GM19468 (cell line): ENCODE measurements around the gene PAPPA.

Source experiments
- ATAC-seq: cut with Tn5 transposase; IDR thresholded peaks from one replicate; pipeline ENCODE4 v1.9.1; 2021; ENCODE audit warnings: mild to moderate bottlenecking, moderate library complexity, moderate number of reproducible peaks; ENCODE audit not compliant: unreplicated experiment; ENCODE audit errors: extremely low read depth

PAPPA gene

DNA sequence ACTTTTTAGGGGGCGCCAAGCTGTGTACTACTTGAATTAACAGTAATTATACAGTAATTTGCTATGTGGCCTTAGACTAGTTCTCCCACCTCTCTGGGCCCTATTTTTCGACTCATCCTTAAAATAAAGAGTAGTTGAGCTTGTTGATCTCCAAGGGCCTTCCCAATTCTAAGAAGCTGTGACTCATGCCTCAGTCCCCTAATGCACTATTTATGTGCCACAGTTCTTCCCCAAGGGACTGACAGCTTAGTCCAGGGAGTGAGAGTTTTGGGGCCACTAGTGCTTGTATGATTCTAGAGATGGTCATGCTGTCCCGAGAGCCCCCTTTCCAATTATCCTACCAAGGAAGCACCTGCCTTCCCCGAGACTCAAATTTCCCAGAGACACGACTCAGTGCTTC is 149.7 kb downstream of the PAPPA start:
- no peak for ATAC-seq

GRCh38 chr9:116303886-116304538 is 150.4 kb downstream of the PAPPA start:
- ATAC-seq = no peak

- ATAC-seq = no peak
Observed at GRCh38 chr9:116304761-116305160, 151.2 kb downstream of the PAPPA start.

DNA sequence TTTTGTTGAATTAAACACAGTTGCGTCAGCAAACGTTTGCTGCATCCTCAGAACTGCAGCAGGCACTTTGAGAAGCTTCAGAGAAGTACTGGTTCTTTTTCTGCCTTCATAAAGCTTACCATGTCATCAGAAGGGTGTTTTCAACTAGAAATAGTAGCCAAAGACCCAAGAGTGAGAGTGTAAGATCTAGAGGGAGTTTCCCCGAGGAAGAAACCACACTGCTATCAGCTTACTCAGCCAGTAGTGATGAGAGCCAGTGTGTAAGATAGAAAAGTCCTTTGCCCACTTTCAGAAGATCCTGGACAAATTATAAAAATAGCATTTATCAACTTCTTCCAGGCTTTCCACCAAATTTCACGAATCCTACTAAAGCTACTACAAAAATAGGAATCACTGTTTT is 154.5 kb downstream of the PAPPA start:
- ATAC-seq = no peak

DNA sequence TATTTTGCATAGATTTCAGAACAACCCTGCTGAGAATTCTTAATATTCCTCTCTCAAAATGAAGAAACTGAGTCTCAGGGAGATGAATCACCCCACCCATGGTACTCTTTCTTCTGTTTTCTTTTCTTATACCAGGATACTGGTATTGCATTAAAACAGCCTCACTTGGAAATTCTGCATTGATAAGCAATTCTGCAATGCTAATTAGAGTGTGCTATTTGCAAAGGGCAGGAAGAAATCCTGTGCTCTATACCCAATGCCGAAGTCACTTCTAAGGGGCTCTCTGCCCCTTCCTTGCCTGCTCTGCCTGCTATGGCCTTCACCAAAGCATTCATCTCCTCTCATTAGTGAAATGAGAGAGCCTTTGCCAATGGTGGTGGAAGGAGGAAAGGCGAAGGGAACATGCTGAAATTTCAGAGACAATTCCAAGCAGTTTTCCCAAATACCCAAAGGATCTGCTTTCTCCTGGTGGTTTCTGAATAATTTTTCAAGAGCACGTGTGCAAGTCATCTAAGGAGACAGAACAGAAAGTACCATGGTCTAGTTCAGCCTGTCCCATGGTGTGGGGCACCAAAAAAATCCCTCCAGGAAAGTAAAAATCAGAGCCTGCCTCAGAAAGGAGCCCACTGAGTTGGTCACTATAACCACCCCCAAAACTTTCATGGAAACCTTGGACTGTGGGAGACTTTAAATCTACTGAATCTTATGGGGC is 156.5 kb downstream of the PAPPA start:
- no peak for ATAC-seq

DNA sequence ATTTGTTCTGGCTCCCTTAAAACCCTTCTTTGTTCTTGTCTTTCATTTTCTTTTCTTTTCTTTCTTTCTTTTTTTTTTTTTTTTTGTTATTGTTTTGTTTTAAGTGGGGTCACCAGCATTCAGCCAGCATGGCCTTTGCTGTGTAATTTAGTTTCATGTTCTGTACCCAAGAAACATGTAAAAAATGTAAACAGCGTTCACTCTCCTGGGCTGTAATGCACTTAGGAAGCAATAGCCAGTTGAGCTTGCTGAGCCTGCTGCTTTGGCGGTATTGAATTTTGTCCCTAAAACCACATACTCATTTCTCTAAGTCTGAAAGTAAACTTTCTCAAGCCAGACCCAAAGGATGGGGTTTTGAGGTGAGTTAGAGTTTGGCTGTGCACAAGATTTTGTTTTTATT is 158.6 kb downstream of the PAPPA start:
- ATAC-seq = no peak

GRCh38 chr9:116313638-116314037 is 160.0 kb downstream of the PAPPA start:
- no peak for ATAC-seq

- no peak for ATAC-seq
Observed at GRCh38 chr9:116316246-116316645, 162.7 kb downstream of the PAPPA start.

GRCh38 chr9:116317503-116317902 is 163.9 kb downstream of the PAPPA start:
- no peak for ATAC-seq

DNA sequence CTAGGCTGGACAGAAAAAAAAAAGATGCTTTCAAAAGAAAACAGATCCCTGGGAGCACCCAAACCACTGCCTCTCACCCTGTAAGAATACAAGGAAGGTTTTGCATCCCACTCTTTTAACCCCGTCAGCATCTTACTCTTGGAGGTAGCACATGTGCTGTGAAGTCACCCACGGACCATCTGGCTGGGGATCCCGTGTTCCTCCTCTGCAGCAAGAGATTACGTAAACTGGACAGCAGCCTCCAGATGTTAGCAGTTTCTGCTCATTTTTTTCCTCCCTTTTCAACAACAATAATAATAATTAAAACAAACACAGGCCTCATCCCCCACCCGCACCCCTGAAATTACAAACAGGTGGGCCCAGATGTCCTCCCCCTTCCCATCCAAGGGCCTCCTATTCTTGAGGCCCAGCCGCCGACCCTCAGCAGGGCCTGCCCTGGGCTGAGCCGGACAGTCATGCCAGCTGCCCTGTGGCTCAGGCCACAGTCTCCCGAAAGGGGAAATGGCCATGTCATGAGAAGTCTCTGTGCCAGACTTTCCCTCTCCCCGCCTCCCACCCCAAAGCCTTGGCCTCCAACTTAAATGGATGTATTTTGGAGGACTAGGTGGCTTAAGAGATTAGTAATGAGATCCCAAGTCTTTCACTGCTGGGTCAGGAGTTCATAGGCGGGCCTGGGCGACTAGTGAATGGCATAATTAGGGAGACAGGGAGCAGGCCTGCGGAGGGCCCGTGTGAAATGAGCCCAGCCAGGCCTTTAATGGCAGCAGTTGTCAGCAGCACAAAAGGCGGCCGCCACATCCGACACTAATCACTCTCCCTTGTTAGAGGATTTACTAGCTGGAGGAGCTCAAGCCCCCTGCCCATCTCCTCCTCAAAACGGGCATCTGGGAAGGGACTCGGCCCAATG is 165.1 kb downstream of the PAPPA start:
- no peak for ATAC-seq

DNA sequence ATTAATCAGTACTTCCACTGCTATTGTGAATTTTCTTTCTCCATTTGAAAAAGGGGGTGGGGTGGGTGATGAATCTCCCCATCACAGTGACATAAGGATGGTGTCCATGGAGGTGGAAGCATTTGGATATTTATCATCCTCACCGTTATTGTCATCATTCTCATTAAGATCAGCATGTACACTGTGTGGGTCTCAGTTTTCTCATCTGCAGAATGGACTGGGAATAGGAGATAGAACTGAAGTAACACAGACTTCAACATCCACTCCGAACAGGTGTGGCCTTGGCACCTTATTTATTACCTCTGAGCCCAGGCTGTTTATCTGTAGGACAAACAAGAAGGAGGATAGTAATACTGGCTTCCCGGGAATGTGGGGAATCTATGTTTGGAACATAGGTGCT is 165.9 kb downstream of the PAPPA start:
- ATAC-seq = no peak

DNA sequence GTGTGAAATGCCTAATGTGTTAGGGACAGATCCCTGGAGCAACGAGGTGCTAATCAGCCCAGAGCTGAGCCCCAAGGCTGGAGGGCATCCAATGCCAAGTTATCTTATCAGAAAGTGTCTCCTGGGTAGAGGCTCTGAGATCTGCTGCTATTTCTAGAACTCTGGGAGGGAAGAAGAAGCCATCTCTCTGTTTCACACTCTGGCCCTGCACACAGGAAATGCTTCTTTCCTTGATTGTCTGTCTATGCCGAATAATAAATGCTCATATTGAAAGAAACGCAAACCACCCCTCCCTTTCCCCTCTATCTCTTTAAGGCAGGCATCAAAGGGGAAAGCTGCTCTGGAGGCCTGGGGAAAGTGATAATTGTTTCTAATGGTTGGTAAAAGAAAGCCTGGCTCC is 166.7 kb downstream of the PAPPA start:
- no peak for ATAC-seq

DNA sequence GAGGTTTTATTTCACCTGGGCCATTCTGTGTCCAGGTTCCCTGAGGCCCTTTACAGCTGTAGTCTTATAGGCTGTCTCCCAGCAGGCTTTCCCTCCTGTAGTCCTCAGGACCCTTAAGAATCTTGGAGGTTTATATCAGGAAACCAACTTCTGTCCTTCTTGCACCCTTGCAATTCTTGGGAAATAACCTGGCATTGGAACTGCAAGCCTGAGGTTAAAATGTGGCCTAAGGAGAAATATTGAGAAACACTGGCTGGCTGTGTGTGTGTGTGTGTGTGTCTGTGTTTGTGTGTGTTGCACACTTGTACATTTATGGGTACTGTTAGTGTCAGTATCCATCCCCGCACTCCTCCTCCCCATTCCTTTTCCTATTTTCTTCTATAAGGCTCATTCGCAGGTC is 168.9 kb downstream of the PAPPA start:
- ATAC-seq = no peak

DNA sequence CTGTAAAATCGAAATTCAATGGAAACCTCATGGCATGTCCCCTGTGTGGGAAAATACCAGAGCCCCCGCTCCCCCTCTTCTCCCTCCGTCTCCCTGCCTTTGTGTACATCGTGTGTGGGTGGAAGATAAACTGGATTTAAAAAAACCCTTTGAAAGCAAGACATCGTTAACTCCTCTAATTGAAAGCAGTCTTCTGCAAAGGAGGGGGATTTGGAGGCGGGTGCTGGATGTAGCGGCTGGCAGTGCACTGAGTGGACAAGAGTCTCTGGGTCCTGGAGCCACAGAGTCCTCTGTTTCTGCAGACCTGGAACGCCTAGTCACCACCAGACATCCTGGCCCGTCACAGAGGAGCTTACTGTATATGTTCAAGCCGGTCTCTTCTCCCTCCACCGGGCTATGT is 169.4 kb downstream of the PAPPA start:
- no peak for ATAC-seq

DNA sequence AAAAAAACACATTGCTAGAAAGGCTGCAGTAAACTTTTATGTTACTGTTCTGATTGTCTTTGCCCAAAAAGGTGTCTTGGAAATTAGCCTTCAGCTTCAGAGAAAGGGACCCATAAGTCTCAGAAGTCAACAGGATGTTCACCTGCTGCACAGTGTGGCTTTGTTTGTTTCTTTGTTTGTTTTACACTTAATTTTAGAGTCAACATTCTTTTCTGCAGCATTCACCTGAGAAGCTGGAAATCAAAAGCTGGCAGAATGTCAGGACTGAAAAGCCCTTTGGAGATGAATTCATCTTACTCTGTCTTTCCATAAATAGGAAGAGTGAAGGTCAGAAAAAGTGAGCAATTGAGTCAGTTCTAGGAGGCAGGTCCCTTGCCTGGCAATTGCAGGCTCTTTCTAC is 170.0 kb downstream of the PAPPA start:
- ATAC-seq = no peak

DNA sequence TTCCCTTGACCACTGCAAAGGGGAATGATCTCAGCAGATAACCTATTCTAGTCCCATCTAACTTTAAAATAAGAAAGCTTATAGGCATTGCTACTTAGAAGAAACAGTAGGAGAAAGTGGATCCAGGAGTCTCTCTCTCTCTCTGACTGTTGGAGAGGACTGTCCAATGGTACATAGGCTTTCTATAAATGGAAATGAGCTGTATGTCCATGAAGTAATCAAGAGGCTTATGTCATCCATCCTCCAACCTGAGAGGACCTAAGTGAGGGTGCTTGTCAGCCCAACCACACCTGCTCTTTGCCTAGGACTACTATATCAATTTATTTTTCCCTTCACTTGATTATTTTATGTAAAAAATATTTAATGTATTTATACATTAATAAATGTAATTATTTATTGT is 172.3 kb downstream of the PAPPA start:
- no peak for ATAC-seq

- ATAC-seq = no peak
Observed at GRCh38 chr9:116327701-116328405, 174.3 kb downstream of the PAPPA start.

- no peak for ATAC-seq
Observed at GRCh38 chr9:116329470-116329869, 175.9 kb downstream of the PAPPA start.

DNA sequence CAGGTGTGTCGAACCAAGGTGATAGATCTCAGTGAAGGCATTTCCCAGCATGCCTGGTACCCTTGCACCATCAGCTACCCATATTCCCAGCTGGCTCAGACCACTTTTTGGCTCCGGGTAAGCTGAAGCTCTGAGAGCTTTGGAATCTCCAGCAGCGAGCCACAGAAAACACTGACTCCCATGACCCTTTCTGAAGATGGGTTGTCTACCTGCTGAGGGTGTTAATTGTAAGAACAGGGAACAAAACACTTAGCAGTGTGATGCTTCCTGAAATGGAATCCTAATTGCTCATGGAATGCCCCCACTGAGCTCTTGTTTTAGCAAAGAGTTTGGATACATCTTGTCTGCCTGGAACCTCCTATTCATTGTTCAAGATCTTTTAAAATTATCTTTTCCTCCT is 177.7 kb downstream of the PAPPA start:
- no peak for ATAC-seq

DNA sequence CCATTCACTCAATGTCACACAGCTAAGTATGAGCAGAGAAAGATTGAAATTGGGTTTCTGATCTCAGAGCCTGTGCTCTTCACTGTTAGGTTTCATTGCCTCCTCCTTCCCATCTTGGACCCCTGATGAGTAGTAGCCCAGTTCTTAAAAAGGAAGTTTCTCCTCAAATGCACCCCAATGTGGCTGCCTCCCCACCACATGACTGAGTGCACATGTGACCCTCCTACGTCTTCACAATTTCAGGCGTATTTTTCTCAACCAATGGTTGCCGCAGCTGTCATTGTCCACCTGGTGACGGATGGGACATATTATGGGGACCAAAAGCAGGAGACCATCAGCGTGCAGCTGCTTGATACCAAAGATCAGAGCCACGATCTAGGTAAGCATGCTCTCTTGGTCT is 178.5 kb downstream of the PAPPA start:
- no peak for ATAC-seq

DNA sequence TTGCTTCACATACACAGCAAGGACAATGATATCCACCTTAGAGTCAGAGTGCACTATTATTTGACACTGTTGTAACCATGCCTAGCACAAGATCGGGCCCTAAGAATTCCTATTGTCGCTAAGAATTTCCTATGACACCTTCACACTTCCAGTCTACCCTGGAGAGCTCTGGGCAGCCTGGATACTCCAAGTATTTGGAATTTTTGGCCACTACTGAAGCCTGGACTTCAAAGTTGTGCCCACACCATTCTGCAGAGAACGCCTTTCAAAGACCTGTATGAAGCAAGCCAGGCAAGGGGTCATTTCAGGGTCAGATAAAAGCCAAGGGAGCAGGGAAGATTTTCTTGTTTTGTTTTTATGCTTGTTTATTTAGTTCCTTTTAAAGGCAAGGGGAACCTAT is 179.7 kb downstream of the PAPPA start:
- ATAC-seq = no peak
